ENCODE measurements around the gene DCDC2.

DNA sequence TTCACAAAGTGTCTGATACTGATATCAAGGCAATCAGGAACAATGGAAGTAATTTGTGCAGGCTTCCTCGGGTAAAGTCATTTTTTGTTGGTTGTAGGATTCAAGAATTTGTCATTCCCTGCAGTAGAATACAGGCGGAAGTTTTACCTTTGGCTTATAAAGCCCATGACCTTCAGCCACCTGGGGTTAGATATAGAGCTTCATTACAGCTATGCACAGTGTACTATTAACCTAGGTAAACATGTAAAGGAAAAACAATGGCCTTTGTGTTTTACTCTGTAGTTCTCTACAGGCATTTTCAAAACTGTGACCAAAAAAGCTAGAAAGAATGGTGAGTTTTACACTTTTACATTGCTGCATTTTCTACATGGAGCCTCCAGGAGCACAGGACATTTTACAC is 116.9 kb downstream of the DCDC2 start:
- TF ChIP-seq MAX (IDR thresholded peaks at IDR 0.05; ENCODE audit: insufficient read depth, insufficient read length) = no peak
- TF ChIP-seq, protein P1, sequence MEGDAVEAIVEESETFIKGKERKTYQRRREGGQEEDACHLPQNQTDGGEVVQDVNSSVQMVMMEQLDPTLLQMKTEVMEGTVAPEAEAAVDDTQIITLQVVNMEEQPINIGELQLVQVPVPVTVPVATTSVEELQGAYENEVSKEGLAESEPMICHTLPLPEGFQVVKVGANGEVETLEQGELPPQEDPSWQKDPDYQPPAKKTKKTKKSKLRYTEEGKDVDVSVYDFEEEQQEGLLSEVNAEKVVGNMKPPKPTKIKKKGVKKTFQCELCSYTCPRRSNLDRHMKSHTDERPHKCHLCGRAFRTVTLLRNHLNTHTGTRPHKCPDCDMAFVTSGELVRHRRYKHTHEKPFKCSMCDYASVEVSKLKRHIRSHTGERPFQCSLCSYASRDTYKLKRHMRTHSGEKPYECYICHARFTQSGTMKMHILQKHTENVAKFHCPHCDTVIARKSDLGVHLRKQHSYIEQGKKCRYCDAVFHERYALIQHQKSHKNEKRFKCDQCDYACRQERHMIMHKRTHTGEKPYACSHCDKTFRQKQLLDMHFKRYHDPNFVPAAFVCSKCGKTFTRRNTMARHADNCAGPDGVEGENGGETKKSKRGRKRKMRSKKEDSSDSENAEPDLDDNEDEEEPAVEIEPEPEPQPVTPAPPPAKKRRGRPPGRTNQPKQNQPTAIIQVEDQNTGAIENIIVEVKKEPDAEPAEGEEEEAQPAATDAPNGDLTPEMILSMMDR (IDR thresholded peaks at IDR 0.05; ENCODE audit: extremely low read depth in 1 of 2, insufficient read depth in 1 of 2, low read depth in 1 of 2, low read length in 2 of 2) = no peak
- no peak for TF ChIP-seq POLR2A (IDR thresholded peaks at IDR 0.05; ENCODE audit: low read depth, low read length)
